GM13976 (cell line): ENCODE results near the gene TFCP2L1.

ENCODE experiments used
- DNase-seq: peaks from one replicate; pipeline ENCODE4 v3.0.0; 2012; ENCODE audit warnings: low spot score
- in situ Hi-C: fragments of 300-500 bp; cut with MboI; formaldehyde crosslinking; loops from one replicate; pipeline ENCODE4 v1.12.0; 2022; ENCODE audit warnings: low sequenced_read_pairs, mixed read lengths, inconsistent platforms; ENCODE audit not compliant: unreplicated experiment
- TF ChIP-seq, protein P1 (sequence below): IDR thresholded peaks from 2 replicates; pipeline ENCODE4 v1.5.1; 2012; ENCODE audit warnings: borderline replicate concordance, mild to moderate bottlenecking; ENCODE audit not compliant: insufficient read depth; ENCODE audit errors: extremely low read depth, missing control alignments, control extremely low read depth

The TFCP2L1 gene

DNA sequence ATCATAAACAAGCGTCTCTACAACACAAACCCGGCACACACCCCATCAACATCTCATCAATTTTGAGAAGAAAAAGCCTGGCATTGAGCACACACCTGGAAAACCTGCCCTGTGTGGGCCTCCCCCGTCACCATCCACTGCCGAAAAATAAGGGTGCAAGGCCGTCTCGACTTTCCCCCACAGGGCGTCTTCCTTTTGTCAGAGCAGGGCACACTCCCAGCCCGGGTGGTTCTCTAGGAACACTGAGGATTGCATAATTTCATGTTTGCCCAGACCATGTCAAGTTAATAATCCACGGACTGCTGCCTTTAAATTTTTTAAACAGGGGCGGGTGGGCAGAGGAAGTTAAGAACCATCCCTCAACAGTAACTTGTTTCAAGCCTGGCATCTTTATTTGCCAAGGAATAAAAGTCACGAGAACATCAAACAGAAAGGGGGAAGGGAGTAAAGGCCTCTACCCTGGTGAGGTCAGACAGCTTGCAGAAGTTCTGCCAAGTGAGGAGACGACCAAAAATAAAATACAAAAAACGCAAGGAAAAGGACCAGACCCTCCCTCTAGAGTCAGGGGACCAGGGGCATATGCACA, 2.1 kb downstream of the TFCP2L1 start:
- in situ Hi-C loops: no loop called here
- no peak for DNase-seq
- TF ChIP-seq, protein P1, sequence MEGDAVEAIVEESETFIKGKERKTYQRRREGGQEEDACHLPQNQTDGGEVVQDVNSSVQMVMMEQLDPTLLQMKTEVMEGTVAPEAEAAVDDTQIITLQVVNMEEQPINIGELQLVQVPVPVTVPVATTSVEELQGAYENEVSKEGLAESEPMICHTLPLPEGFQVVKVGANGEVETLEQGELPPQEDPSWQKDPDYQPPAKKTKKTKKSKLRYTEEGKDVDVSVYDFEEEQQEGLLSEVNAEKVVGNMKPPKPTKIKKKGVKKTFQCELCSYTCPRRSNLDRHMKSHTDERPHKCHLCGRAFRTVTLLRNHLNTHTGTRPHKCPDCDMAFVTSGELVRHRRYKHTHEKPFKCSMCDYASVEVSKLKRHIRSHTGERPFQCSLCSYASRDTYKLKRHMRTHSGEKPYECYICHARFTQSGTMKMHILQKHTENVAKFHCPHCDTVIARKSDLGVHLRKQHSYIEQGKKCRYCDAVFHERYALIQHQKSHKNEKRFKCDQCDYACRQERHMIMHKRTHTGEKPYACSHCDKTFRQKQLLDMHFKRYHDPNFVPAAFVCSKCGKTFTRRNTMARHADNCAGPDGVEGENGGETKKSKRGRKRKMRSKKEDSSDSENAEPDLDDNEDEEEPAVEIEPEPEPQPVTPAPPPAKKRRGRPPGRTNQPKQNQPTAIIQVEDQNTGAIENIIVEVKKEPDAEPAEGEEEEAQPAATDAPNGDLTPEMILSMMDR: no peak

DNA sequence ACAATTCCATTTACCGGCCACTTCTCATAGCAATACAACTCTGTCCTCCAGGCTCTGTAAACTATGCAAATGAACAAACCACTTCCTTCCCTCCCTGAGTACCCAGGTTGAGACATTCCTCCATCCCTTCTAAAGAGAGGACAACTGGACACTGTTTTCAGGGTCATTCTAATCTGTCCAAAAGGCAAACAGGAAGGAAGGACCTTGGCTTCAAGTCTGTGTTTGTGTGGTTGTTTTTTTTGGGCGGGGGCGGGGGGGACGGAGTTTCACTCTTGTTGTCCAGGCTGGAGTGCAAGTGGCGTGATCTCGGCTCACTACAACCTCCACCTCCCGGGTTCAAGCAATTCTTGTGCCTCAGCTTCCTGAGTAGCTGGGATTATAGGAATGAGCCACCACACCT, 3.3 kb downstream of the TFCP2L1 start:
- TF ChIP-seq, protein P1: no peak
- no peak for DNase-seq
- in situ Hi-C loops: no loop called here

DNA sequence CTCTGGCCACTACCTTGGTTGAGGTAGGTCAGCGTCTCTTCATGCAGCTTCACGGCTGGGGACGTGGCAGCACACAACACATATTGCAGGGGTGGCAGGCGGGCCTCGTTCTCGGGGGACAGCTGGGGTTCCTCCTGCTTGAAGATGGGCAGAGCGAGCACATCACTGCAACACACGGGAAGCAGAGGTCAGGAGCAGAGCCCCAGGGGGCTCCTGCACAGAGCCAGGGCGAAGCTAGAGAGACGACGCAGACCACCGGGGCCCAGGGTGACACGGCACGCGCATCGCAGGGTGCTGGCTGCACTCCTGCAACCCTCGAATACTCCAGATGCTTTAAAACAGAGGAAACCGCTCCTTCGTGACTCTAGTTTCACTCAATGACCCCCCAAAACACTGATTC, 3.9 kb downstream of the TFCP2L1 start:
- peak; percentile 22 for DNase-seq
- TF ChIP-seq, protein P1: no peak
- in situ Hi-C loops: no loop called here

DNA sequence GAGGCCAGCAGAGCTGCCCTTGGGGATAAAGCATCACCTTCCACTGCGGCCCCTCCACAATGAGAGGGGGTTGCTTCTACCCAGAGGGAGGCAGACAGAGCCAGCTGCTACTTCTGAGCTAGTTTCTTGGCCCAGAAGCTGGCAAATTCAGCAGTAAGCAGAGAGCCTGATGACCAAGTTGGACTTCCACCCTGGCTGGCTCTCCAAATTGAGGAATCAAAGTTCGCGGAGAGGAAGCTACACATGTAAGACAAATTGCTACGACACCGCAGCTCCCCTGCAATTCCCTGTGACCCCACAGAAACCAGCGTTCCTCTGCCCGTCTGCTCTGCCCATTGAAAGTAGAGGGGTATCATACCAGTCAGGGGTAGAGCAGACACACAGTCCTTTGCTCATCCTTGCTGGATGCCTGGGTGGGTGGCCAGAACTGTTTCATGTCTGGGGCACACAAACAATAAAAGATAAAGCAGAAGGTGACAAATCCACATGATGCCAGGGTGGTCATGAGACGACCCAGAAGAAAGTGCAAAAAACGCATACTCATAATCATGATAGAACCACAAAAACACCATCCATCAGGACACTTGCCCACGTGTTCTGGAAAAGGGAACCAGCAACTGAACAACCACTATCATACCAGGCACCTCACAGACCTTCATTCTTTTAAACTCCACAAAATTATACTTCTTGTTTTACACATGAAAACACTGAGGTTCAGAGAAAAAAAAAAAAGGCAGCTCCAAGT, 5.4 kb downstream of the TFCP2L1 start:
- in situ Hi-C loops: no loop called here
- TF ChIP-seq, protein P1: no peak
- DNase-seq: no peak

DNA sequence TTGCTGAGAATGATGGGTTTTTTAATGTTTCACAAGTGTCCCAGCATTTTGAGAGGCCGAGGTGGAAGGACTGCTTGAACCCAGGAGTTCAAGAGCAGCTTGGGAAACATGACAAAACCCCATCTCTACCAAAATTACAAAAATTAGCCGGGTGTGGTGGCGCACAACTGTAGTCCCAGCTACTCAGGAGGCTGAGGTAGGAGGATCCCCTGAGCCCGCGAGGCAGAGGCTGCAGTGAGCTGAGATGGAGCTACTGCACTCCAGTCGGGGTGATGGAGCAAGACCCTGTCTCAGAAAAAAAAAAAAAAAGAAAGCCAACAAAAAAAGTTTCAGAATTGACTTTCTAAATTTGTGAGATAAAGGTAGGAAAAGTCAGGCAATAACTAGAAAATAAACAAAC, 8.7 kb downstream of the TFCP2L1 start:
- in situ Hi-C loops: no loop called here
- TF ChIP-seq, protein P1: no peak
- DNase-seq: no peak

DNA sequence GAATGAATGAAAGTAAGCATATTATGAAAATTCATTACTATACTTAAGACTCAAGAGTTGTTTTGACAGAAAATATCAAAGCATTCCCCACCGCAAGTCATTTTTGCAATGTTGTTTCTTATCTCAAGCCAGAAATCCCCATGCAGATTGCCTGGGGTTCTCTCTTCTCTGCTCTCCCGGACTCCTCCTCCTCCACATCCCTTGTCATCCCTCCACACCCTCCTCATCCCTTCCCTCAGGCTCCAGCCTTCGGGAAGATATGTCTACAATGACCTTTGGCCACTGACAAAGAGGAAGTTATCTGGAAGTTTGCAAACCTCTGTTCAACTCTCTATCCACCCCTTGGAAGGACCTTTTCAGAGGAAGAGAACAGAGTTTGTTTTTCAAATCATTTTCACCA, 11.9 kb downstream of the TFCP2L1 start:
- in situ Hi-C loops: no loop called here

More for the DNA sequence above, 11.9 kb downstream of the TFCP2L1 start:
- DNase-seq: no peak
- TF ChIP-seq, protein P1: no peak
